C4-2B (cell line): ENCODE results near the gene EPB41.

Source experiments
- ZFX ChIP-seq: fragments of 450-650 bp; IDR thresholded peaks from 2 replicates; pipeline ENCODE4 v1.6.1; 2017
- TF ChIP-seq, protein P1 (sequence below): fragments of 450-650 bp; conservative IDR thresholded peaks from 2 replicates; pipeline ENCODE4 v1.5.1; 2017; ENCODE audit warnings: mild to moderate bottlenecking

- TF ChIP-seq, protein P1, sequence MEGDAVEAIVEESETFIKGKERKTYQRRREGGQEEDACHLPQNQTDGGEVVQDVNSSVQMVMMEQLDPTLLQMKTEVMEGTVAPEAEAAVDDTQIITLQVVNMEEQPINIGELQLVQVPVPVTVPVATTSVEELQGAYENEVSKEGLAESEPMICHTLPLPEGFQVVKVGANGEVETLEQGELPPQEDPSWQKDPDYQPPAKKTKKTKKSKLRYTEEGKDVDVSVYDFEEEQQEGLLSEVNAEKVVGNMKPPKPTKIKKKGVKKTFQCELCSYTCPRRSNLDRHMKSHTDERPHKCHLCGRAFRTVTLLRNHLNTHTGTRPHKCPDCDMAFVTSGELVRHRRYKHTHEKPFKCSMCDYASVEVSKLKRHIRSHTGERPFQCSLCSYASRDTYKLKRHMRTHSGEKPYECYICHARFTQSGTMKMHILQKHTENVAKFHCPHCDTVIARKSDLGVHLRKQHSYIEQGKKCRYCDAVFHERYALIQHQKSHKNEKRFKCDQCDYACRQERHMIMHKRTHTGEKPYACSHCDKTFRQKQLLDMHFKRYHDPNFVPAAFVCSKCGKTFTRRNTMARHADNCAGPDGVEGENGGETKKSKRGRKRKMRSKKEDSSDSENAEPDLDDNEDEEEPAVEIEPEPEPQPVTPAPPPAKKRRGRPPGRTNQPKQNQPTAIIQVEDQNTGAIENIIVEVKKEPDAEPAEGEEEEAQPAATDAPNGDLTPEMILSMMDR: no peak; the same call in 1 of the 2 replicates
- TF ChIP-seq ZFX: no peak
These were observed 206.6 kb downstream of the EPB41 start for GRCh38 chr1:29120947-29121485.
